Glutamatergic neuron (in vitro differentiated cells): Measurements from ENCODE around the gene HYCC2. TPM values are rescaled to one million over a fixed set of nuclear protein-coding genes. Genes with fewer than 3 reads are reported as not detected.
"Not testable (repeated sequence)": the region's sequence is repeated elsewhere in the genome, so short reads cannot be mapped to it uniquely, and the experiment has no call there.

Experiments used
- DNase-seq: peaks from one replicate; pipeline ENCODE4 v3.0.0; 2022
- H3K27ac Mint-ChIP-seq: one replicate; pipeline ENCODE4 v1.8.0; 2020; ENCODE audit warnings: mild to moderate bottlenecking, mixed read lengths, inconsistent platforms; ENCODE audit not compliant: unreplicated experiment
- H3K27me3 Mint-ChIP-seq: one replicate; pipeline ENCODE4 v1.8.0; 2020; ENCODE audit warnings: mild to moderate bottlenecking, moderate library complexity, mixed read lengths, inconsistent platforms; ENCODE audit not compliant: unreplicated experiment
- H3K36me3 Mint-ChIP-seq: one replicate; pipeline ENCODE4 v1.8.0; 2020; ENCODE audit warnings: mild to moderate bottlenecking, mixed read lengths, inconsistent platforms; ENCODE audit not compliant: unreplicated experiment
- H3K4me1 Mint-ChIP-seq: one replicate; pipeline ENCODE4 v1.8.0; 2020; ENCODE audit warnings: mild to moderate bottlenecking, low read depth, mixed read lengths, inconsistent platforms; ENCODE audit not compliant: unreplicated experiment
- H3K4me3 Mint-ChIP-seq: one replicate; pipeline ENCODE4 v1.8.0; 2020; ENCODE audit warnings: mild to moderate bottlenecking, mixed read lengths, inconsistent platforms; ENCODE audit not compliant: unreplicated experiment
- H3K9me3 Mint-ChIP-seq: one replicate; pipeline ENCODE4 v1.8.0; 2020; ENCODE audit warnings: mild to moderate bottlenecking, moderate library complexity, mixed read lengths, inconsistent platforms; ENCODE audit not compliant: unreplicated experiment
- CTCF ChIP-seq: fragments of 200-600 bp; sonication (generic); IDR thresholded peaks from one replicate; pipeline ENCODE4 v1.5.0; 2021; ENCODE audit not compliant: partially characterized antibody, unreplicated experiment
- long read RNA-seq: library from polyadenylated mRNA; unstranded; transcript quantifications from one replicate; pipeline ENCODE4 v2.0.0, GENCODE V29; 2020; ENCODE audit not compliant: unreplicated experiment
- total RNA-seq: library from RNA; stranded (reverse); fragmentation: NEBNext Ultra II Directional; extraction: Animal tissue kit (Norgen Biotek cat#: 25700); gene quantifications from one replicate; pipeline ENCODE4 v1.2.1, GENCODE V29; 2021; ENCODE audit not compliant: unreplicated experiment

Gene HYCC2
- 32.8 TPM for total RNA-seq
- long read RNA-seq, partial matches to known transcripts: 0 of 1 reads
- long read RNA-seq, other reads (novel, unspliced or antisense): 1 of 1 reads

GRCh38 chr2:201071479-201072200 is at the start of gene HYCC2, which contains the start of gene NDUFB3:
Gene HYCC2 (minus strand): TSS chr2:201071671. CDS start chr2:201024009, 47,662 bp downstream.
Gene NDUFB3 (plus strand): TSS chr2:201072001. CDS start chr2:201078883, 6,882 bp downstream.
- Mint-ChIP-seq H3K36me3 (peaks cover 4% of the 10 kb centered on the region), H3K27ac (peak within 1 kb of the TSS; percentile 99), H3K9me3 (peaks cover 12% of the 10 kb centered on the region), H3K4me3 (peak within 1 kb of the TSS; percentile 99), H3K27me3 (peaks cover 14% of the 10 kb centered on the region), H3K4me1 (peaks cover 20% of the 10 kb centered on the region)
- TF ChIP-seq CTCF: no peak
- DNase-seq: peak; percentile 87

GRCh38 chr2:201118961-201119854 is 47.7 kb upstream of the HYCC2 start:
- H3K27ac Mint-ChIP-seq: peak overlapping the region; percentile 20
- H3K4me3 Mint-ChIP-seq: peak overlapping the region; percentile 86
- H3K9me3 Mint-ChIP-seq: peaks cover 9% of the 10 kb centered on the region
- peaks cover 3% of the 10 kb centered on the region for H3K27me3 Mint-ChIP-seq
- H3K36me3 Mint-ChIP-seq: no peaks in the 10 kb centered on the region
- H3K4me1 Mint-ChIP-seq: peaks cover 39% of the 10 kb centered on the region
- no peak for TF ChIP-seq CTCF
- no peak for DNase-seq

- peaks cover 3% of the 10 kb centered on the region for H3K27me3 Mint-ChIP-seq
- TF ChIP-seq CTCF: peak; percentile 35
- H3K4me3 Mint-ChIP-seq: peak overlapping the region; percentile 86
- peaks cover 9% of the 10 kb centered on the region for H3K9me3 Mint-ChIP-seq
- no peaks in the 10 kb centered on the region for H3K36me3 Mint-ChIP-seq
- DNase-seq: peak; percentile 83
- peaks cover 39% of the 10 kb centered on the region for H3K4me1 Mint-ChIP-seq
- H3K27ac Mint-ChIP-seq: peak overlapping the region; percentile 84
These were observed 46.9 kb upstream of the HYCC2 start for GRCh38 chr2:201118121-201118960.

- not testable (repeated sequence) for H3K36me3 Mint-ChIP-seq, DNase-seq, H3K9me3 Mint-ChIP-seq, H3K27me3 Mint-ChIP-seq
- Mint-ChIP-seq H3K4me1 (peaks cover 35% of the 10 kb centered on the region), H3K4me3 (peak overlapping the region; percentile 86), H3K27ac (peak overlapping the region; percentile 92)
These were observed 46.2 kb upstream of the HYCC2 start for GRCh38 chr2:201117735-201118094.
